HEK293 (cell line): ENCODE results near the gene TRABD.

Source experiments
- AEBP2 ChIP-seq: fragments of 450-650 bp; formaldehyde crosslinking; IDR thresholded peaks from 2 replicates; pipeline ENCODE4 v1.5.1; 2016; ENCODE audit warnings: missing biosample characterization, missing genetic modification characterization, borderline replicate concordance
- EGR2 ChIP-seq: fragments of 450-650 bp; formaldehyde crosslinking; IDR thresholded peaks from 2 replicates; pipeline ENCODE4 v1.5.1; 2016; ENCODE audit warnings: low read depth, missing biosample characterization, missing genetic modification characterization
- GLIS2 ChIP-seq: fragments of 450-650 bp; formaldehyde crosslinking; IDR thresholded peaks from 2 replicates; pipeline ENCODE4 v1.5.1; 2016; ENCODE audit warnings: missing biosample characterization, missing genetic modification characterization
- KLF1 ChIP-seq: fragments of 450-650 bp; formaldehyde crosslinking; IDR thresholded peaks from 2 replicates; pipeline ENCODE4 v1.5.1; 2016; ENCODE audit warnings: missing biosample characterization, missing genetic modification characterization
- KLF8 ChIP-seq: fragments of 450-650 bp; formaldehyde crosslinking; IDR thresholded peaks from 2 replicates; pipeline ENCODE4 v1.5.1; 2016; ENCODE audit warnings: missing biosample characterization, missing genetic modification characterization
- PBX3 ChIP-seq: sonication (generic); formaldehyde crosslinking; IDR thresholded peaks from 2 replicates; pipeline ENCODE4 v1.8.1; 2022; ENCODE audit warnings: mild to moderate bottlenecking, moderate library complexity, missing genetic modification reagents
- YY1 ChIP-seq: fragments of 450-650 bp; formaldehyde crosslinking; IDR thresholded peaks from 2 replicates; pipeline ENCODE4 v1.5.1; 2018; ENCODE audit warnings: missing biosample characterization, missing genetic modification characterization
- YY2 ChIP-seq: fragments of 450-650 bp; formaldehyde crosslinking; IDR thresholded peaks from 2 replicates; pipeline ENCODE4 v1.5.1; 2016; ENCODE audit warnings: missing biosample characterization, missing genetic modification characterization
- ZBTB7A ChIP-seq: fragments of 450-650 bp; formaldehyde crosslinking; IDR thresholded peaks from 2 replicates; pipeline ENCODE4 v1.5.1; 2016; ENCODE audit warnings: low read depth, missing biosample characterization, missing genetic modification characterization
- ZNF114 ChIP-seq: fragments of 450-650 bp; formaldehyde crosslinking; IDR thresholded peaks from 2 replicates; pipeline ENCODE4 v1.5.0; 2017; ENCODE audit warnings: missing biosample characterization, missing genetic modification characterization
- ZNF169 ChIP-seq: fragments of 450-650 bp; formaldehyde crosslinking; IDR thresholded peaks from 2 replicates; pipeline ENCODE4 v1.5.1; 2016; ENCODE audit warnings: missing biosample characterization, missing genetic modification characterization
- ZNF211 ChIP-seq: fragments of 450-650 bp; formaldehyde crosslinking; IDR thresholded peaks from 2 replicates; pipeline ENCODE4 v1.5.1; 2016; ENCODE audit warnings: low read depth, missing biosample characterization, missing genetic modification characterization
- ZNF223 ChIP-seq: fragments of 450-650 bp; formaldehyde crosslinking; IDR thresholded peaks from 2 replicates; pipeline ENCODE4 v1.5.1; 2016; ENCODE audit warnings: missing biosample characterization, missing genetic modification characterization
- ZNF26 ChIP-seq: fragments of 450-650 bp; formaldehyde crosslinking; IDR thresholded peaks from 2 replicates; pipeline ENCODE4 v1.5.1; 2016; ENCODE audit warnings: missing biosample characterization, missing genetic modification characterization
- ZNF266 ChIP-seq: fragments of 450-650 bp; formaldehyde crosslinking; IDR thresholded peaks from 2 replicates; pipeline ENCODE4 v1.5.1; 2016; ENCODE audit warnings: missing biosample characterization, missing genetic modification characterization, low read depth
- ZNF302 ChIP-seq: fragments of 450-650 bp; formaldehyde crosslinking; IDR thresholded peaks from 2 replicates; pipeline ENCODE4 v1.5.1; 2016; ENCODE audit warnings: missing biosample characterization, missing genetic modification characterization, low read depth
- ZNF311 ChIP-seq: fragments of 450-650 bp; formaldehyde crosslinking; IDR thresholded peaks from 2 replicates; pipeline ENCODE4 v1.5.1; 2017; ENCODE audit warnings: missing biosample characterization, missing genetic modification characterization, borderline replicate concordance
- ZNF341 ChIP-seq: fragments of 450-650 bp; formaldehyde crosslinking; IDR thresholded peaks from 2 replicates; pipeline ENCODE4; 2016; ENCODE audit warnings: low read depth, missing biosample characterization, missing genetic modification characterization
- ZNF394 ChIP-seq: fragments of 450-650 bp; formaldehyde crosslinking; IDR thresholded peaks from 2 replicates; pipeline ENCODE4 v1.5.1; 2016; ENCODE audit warnings: missing biosample characterization, missing genetic modification characterization, mild to moderate bottlenecking, moderate library complexity, borderline replicate concordance
- ZNF423 ChIP-seq: fragments of 450-650 bp; formaldehyde crosslinking; IDR thresholded peaks from 2 replicates; pipeline ENCODE4 v1.5.1; 2016; ENCODE audit warnings: missing biosample characterization, missing genetic modification characterization
- ZNF473 ChIP-seq: fragments of 450-650 bp; formaldehyde crosslinking; IDR thresholded peaks from 2 replicates; pipeline ENCODE4 v1.5.1; 2017; ENCODE audit warnings: missing biosample characterization, missing genetic modification characterization
- ZNF514 ChIP-seq: fragments of 450-650 bp; formaldehyde crosslinking; IDR thresholded peaks from 2 replicates; pipeline ENCODE4 v1.5.1; 2016; ENCODE audit warnings: missing biosample characterization, missing genetic modification characterization
- ZNF521 ChIP-seq: fragments of 450-650 bp; formaldehyde crosslinking; IDR thresholded peaks from 2 replicates; pipeline ENCODE4 v1.5.1; 2017; ENCODE audit warnings: missing biosample characterization, mild to moderate bottlenecking, missing genetic modification characterization
- ZNF585B ChIP-seq: fragments of 450-650 bp; formaldehyde crosslinking; IDR thresholded peaks from 2 replicates; pipeline ENCODE4 v1.5.1; 2016; ENCODE audit warnings: missing biosample characterization, missing genetic modification characterization
- ZNF610 ChIP-seq: fragments of 450-650 bp; formaldehyde crosslinking; IDR thresholded peaks from 2 replicates; pipeline ENCODE4 v1.5.1; 2016; ENCODE audit warnings: missing biosample characterization, missing genetic modification characterization, borderline replicate concordance
- ZNF623 ChIP-seq: fragments of 450-650 bp; formaldehyde crosslinking; IDR thresholded peaks from 2 replicates; pipeline ENCODE4 v1.5.1; 2016; ENCODE audit warnings: missing biosample characterization, missing genetic modification characterization
- ZNF629 ChIP-seq: fragments of 450-650 bp; formaldehyde crosslinking; IDR thresholded peaks from 2 replicates; pipeline ENCODE4 v1.5.1; 2017; ENCODE audit warnings: missing biosample characterization, missing genetic modification characterization
- ZNF639 ChIP-seq: fragments of 450-650 bp; formaldehyde crosslinking; IDR thresholded peaks from 2 replicates; pipeline ENCODE4 v1.5.1; 2016; ENCODE audit warnings: missing biosample characterization, missing genetic modification characterization
- ZNF654 ChIP-seq: fragments of 450-650 bp; formaldehyde crosslinking; IDR thresholded peaks from 2 replicates; pipeline ENCODE4 v1.5.1; 2016; ENCODE audit warnings: low read depth, missing biosample characterization, missing genetic modification characterization
- ZNF670 ChIP-seq: fragments of 450-650 bp; formaldehyde crosslinking; IDR thresholded peaks from 2 replicates; pipeline ENCODE4 v1.5.1; 2016; ENCODE audit warnings: missing biosample characterization, missing genetic modification characterization, low read depth
- ZNF692 ChIP-seq: fragments of 450-650 bp; formaldehyde crosslinking; IDR thresholded peaks from 2 replicates; pipeline ENCODE4 v1.5.1; 2016; ENCODE audit warnings: missing biosample characterization, missing genetic modification characterization
- ZNF701 ChIP-seq: fragments of 450-650 bp; formaldehyde crosslinking; IDR thresholded peaks from 2 replicates; pipeline ENCODE4 v1.5.1; 2016; ENCODE audit warnings: missing biosample characterization, missing genetic modification characterization
- ZNF707 ChIP-seq: fragments of 450-650 bp; formaldehyde crosslinking; IDR thresholded peaks from 2 replicates; pipeline ENCODE4 v1.5.1; 2016; ENCODE audit warnings: missing biosample characterization, missing genetic modification characterization
- ZNF791 ChIP-seq: fragments of 450-650 bp; formaldehyde crosslinking; IDR thresholded peaks from 2 replicates; pipeline ENCODE4 v1.5.1; 2016; ENCODE audit warnings: missing biosample characterization, missing genetic modification characterization

TRABD gene

GRCh38 chr22:50190182-50190940 is 4.6 kb downstream of the TRABD start (continued):
- TF ChIP-seq ZNF26 (tag by site-specific recombination) = no peak
- TF ChIP-seq ZNF473 (tag by site-specific recombination) = no peak
- TF ChIP-seq ZNF311 = no peak
- TF ChIP-seq ZNF394 (tag by site-specific recombination) = 0 out of 2 replicates have a peak, but pooled peaks have one; percentile 62
- no peak for TF ChIP-seq ZNF623 (tag by site-specific recombination)
- TF ChIP-seq AEBP2 = no peak
- TF ChIP-seq GLIS2 (tag by site-specific recombination) = peak; percentile 93
- TF ChIP-seq EGR2 = peak; percentile 76
- no peak for TF ChIP-seq ZNF654 (tag by site-specific recombination)
- no peak for TF ChIP-seq ZNF639 (tag by site-specific recombination)
- TF ChIP-seq PBX3 (CRISPR knock-in tag) = peak; percentile 11; the same call in 1 of the 2 replicates
- no peak for TF ChIP-seq ZNF585B (tag by site-specific recombination)
- no peak for TF ChIP-seq ZNF514 (tag by site-specific recombination)
- TF ChIP-seq ZNF629 = peak; percentile 52
- no peak for TF ChIP-seq ZNF692 (tag by site-specific recombination)
- TF ChIP-seq ZNF211 (tag by site-specific recombination) = no peak
- TF ChIP-seq ZNF701 (tag by site-specific recombination) = no peak
- no peak for TF ChIP-seq KLF8 (tag by site-specific recombination)
- TF ChIP-seq ZNF169 (tag by site-specific recombination) = no peak
- no peak for TF ChIP-seq YY2 (tag by site-specific recombination)
- TF ChIP-seq ZNF114 (tag by site-specific recombination) = no peak
- no peak for TF ChIP-seq ZNF302 (tag by site-specific recombination)
- peak; percentile 98 for TF ChIP-seq KLF1 (tag by site-specific recombination)
- TF ChIP-seq ZNF341 (tag by site-specific recombination) = peak; percentile 40; the same call in 1 of the 2 replicates
- TF ChIP-seq ZNF521 = no peak
- TF ChIP-seq ZNF707 = no peak
- TF ChIP-seq ZBTB7A (tag by site-specific recombination) = no peak
- no peak for TF ChIP-seq ZNF610
- no peak for TF ChIP-seq ZNF423 (tag by site-specific recombination)
- TF ChIP-seq ZNF266 = no peak
- TF ChIP-seq ZNF670 = no peak
- TF ChIP-seq ZNF223 (tag by site-specific recombination) = no peak
- no peak for TF ChIP-seq ZNF791
- TF ChIP-seq YY1 (tag by site-specific recombination) = no peak
